Ishikawa (cell line): Measurements from ENCODE around the gene FAM98A.

Experiments
- CEBPB ChIP-seq: IDR thresholded peaks from 2 replicates; pipeline ENCODE4 v1.6.1; 2012
- CREB1 ChIP-seq: IDR thresholded peaks from 2 replicates; pipeline ENCODE4 v1.6.1; 2012; ENCODE audit warnings: low read depth
- EGR1 ChIP-seq: IDR thresholded peaks from 2 replicates; pipeline ENCODE4 v1.6.1; 2012
- EP300 ChIP-seq: IDR thresholded peaks from 2 replicates; pipeline ENCODE4 v1.6.1; 2012; ENCODE audit warnings: borderline replicate concordance
- FOXM1 ChIP-seq: IDR thresholded peaks from 2 replicates; pipeline ENCODE4 v1.6.1; 2012; ENCODE audit warnings: low read depth, borderline replicate concordance
- MAX ChIP-seq: IDR thresholded peaks from 2 replicates; pipeline ENCODE4 v1.6.1; 2012
- NFIC ChIP-seq: IDR thresholded peaks from 2 replicates; pipeline ENCODE4 v1.6.1; 2012
- RAD21 ChIP-seq: IDR thresholded peaks from 2 replicates; pipeline ENCODE4 v1.6.1; 2012; ENCODE audit warnings: low read depth
- REST ChIP-seq: IDR thresholded peaks from 2 replicates; pipeline ENCODE4 v1.6.1; 2012; ENCODE audit warnings: low read depth, mild to moderate bottlenecking
- TAF1 ChIP-seq: IDR thresholded peaks from 2 replicates; pipeline ENCODE4 v1.6.1; 2012; ENCODE audit warnings: low read depth, mild to moderate bottlenecking
- TCF12 ChIP-seq: IDR thresholded peaks from 2 replicates; pipeline ENCODE4 v1.6.1; 2012; ENCODE audit warnings: low read depth
- TEAD4 ChIP-seq: IDR thresholded peaks from 2 replicates; pipeline ENCODE4 v1.6.1; 2012
- USF1 ChIP-seq: IDR thresholded peaks from 2 replicates; pipeline ENCODE4 v1.6.1; 2012
- YY1 ChIP-seq: IDR thresholded peaks from 2 replicates; pipeline ENCODE4 v1.6.1; 2012; ENCODE audit warnings: low read depth
- ZBTB7A ChIP-seq: IDR thresholded peaks from 2 replicates; pipeline ENCODE4 v1.6.1; 2012; ENCODE audit warnings: low read depth

FAM98A gene

GRCh38 chr2:33607905-33608304 lies 8.8 kb upstream of the FAM98A start:
- TF ChIP-seq ZBTB7A (no peak), YY1 (no peak), CEBPB (no peak), NFIC (no peak), REST (no peak), TAF1 (no peak), MAX (no peak), TCF12 (no peak), FOXM1 (no peak), RAD21 (no peak), CREB1 (no peak), EGR1 (no peak), EP300 (no peak), TEAD4 (no peak), USF1 (no peak)

- no peak for TF ChIP-seq EGR1
- TF ChIP-seq ZBTB7A, result no peak
- no peak for TF ChIP-seq MAX
Measured at GRCh38 chr2:33607251-33607721, 8.2 kb upstream of the FAM98A start.

- no peak for TF ChIP-seq FOXM1
Measured at GRCh38 chr2:33606622-33607021, 7.5 kb upstream of the FAM98A start.

GRCh38 chr2:33606100-33606499 lies 7.0 kb upstream of the FAM98A start:
- no peak for TF ChIP-seq USF1
- TF ChIP-seq FOXM1, result no peak
- no peak for TF ChIP-seq EP300
- TF ChIP-seq TCF12, result no peak
- TF ChIP-seq CREB1, result no peak
- no peak for TF ChIP-seq CEBPB
- no peak for TF ChIP-seq NFIC
- TF ChIP-seq RAD21, result no peak
- no peak for TF ChIP-seq TAF1
- TF ChIP-seq REST, result no peak

- no peak for TF ChIP-seq MAX
- TF ChIP-seq CREB1, result no peak
- no peak for TF ChIP-seq REST
- TF ChIP-seq ZBTB7A, result no peak
- no peak for TF ChIP-seq EP300
- TF ChIP-seq EGR1, result no peak
- no peak for TF ChIP-seq FOXM1
- TF ChIP-seq TCF12, result no peak
- no peak for TF ChIP-seq YY1
- TF ChIP-seq NFIC, result no peak
- no peak for TF ChIP-seq CEBPB
- no peak for TF ChIP-seq TEAD4
- TF ChIP-seq TAF1, result no peak
- TF ChIP-seq USF1, result no peak
- TF ChIP-seq RAD21, result no peak
Measured at GRCh38 chr2:33605056-33605455, 6.0 kb upstream of the FAM98A start.
